Measurements from ENCODE around the gene IFT43. TPM values are rescaled to one million over a fixed set of nuclear protein-coding genes. Genes with fewer than 3 reads are reported as not detected.
A peak's percentile ranks its signal among the peaks of the same experiment; 100 is the strongest.

The IFT43 gene
- polyA plus RNA-seq, 3 donors, result 46.2 to 49.4 (median 48.7) TPM

DNA sequence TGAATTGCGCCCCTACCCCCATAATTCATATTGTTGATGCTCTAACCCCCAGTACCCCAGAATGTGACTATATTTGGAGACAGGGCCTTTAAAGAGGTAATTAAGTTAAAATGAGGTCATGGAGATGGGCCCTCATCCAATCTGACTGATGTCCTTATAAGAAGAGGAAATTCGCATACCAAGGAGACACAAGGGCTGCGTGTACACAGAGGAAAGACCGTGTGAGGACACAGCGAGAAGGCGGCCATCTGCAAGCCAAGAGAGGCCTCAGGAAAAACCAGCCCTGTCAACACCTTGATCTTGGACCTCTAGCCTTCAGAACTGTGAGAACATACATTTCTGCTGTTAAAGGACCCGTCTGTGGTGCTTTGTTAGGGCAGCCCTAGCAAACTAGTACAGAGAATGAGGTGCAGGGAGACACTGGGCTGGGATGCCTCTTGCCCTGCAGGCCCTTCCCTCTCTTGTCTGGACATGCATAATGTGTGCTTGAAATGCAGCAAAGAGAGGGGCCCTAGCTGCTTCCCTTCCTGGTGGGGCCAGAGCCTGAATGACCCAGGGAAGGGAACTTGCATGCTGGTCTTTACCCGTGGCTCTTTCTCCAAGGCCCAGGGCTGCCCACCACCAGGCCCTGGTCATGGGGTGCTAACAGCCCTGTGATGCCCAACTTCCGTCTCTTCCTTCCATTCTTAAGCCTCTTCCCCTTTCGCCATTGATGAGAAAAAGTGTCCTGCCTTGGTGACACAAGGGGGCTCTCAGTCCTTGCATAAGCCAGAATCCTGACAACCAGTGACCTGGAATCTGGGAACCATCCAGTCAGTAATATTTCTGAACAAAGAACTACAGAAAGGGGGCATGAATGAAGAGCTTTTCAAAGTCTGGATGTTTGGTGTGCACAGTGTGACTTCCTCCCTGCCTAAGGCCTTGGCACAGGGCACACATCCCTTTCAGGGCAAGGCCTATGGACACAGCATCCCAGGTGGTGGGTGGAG lies 116.1 kb downstream of the IFT43 start:
- no peak for DNase-seq (ENCODE audit: low read depth in 3 of 3, low spot score in 2 of 3)

DNA sequence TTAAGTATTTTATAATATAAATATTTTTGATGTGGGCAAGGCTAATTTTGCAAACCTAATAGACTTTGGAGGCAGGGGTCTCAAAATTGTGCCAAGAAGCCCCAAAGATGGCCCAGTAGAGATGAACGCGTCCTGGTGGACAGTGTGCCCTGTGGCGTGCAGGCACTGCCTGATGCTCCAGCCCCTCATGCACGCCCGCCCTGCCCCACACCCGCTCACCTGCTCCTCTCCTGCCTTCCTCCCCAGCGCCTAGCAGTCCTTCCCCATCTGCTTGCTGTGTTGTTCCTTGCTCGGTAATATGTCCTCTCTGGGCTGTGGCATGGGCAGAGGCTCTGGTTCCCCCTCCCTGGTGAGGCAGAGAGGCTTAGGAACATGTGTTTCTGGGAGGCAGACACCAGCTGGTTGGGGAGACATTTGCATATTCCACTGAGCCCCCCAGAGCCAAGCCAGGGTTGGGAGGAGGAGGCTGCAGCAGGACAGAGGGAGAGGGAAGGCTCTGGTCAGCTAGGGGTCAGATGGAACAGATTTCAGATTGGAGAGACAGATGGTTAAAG lies 119.3 kb downstream of the IFT43 start:
- DNase-seq (ENCODE audit: low read depth in 3 of 3, low spot score in 2 of 3), result no peak

DNA sequence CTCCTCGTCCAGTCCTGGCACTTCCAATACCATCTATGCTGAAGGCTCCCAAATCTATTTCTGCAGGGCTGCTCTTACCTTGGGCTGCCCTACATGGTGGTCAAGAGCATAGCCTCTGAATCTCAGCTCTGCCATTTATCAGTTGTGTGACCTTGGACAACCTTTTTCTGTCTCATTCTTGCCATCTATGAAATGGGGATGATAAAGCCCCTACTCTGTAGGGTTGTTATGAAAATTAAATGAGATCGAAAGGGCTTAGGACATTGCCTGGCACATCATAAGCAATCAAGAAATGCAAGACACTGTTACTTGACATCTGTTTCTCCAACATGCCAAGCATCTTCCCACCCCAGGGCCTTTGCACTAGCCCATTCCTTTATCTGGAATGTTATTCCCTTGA lies 120.6 kb downstream of the IFT43 start:
- no peak for DNase-seq (ENCODE audit: low read depth in 3 of 3, low spot score in 2 of 3)

DNA sequence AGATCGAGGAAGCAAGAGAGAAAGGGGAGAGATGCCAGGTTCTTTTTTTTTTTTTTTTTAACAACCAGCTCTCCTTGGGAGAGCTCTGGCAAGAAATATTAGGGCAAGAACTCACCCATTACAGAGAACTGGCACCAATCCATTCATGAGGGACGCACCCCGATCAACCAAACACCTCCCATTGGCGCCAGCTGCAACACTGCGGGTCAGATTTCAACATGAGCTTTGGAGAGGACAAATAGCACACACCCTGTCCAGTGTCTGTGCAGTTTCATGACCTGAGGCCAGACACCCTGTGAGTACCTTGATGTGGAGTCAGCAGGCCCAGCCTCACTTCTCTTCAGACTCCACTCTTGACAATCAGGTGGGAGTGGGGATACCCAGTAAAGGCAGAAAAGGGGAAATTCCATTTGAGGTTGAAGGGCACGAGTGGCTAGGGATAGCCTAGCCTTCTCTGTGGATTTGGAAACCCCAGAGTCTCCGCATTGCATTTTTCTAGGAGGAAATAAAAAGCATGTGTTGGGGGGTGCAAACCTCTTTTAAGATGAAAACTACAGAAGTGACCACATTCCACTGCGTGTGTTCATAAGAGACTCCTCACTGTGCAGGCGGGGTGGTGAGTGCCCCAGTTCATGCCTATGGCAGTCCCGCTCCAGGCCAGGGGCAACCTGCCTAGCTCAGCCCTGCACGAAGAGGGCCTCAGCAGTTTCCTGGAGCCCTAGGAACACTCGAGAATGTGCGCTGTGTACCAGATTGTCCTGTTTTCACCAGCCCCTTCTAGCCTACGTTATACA lies 123.7 kb downstream of the IFT43 start:
- DNase-seq (ENCODE audit: low read depth in 3 of 3, low spot score in 2 of 3), result no peak

DNA sequence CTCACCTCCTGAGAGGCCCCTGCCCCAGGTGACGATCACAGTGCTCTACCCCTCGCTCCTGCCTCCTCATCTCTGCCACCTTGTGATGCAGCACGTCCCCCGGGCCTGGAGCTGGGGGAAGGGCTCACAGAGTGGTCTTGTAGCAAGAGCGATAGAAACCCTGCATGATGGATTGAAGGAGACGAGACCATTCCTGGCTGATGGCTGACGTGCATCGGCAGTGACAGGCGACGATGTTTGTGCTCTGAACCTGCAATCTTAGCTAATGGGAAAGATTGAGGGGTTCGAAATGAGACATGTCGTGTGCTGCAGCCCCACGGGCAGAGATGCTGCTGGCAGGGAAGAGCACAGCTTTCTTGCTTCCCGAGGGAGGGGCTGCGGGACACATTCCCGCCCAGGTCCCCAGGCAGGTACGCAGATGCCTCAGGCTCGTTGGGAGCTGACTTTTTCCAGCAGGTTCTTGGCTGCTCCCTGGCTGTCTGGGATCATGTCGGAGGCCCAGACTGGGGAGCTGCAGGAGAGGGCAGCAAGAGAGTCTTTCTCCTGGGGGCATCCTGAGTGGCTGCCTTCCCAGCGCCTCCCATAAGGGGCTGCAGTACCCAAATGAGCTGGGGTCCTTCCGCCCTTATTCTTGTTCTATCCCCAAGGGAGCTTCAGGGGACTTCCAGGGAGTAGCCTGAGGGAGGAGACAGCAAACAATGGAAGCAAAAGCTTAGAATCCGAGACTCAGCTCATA lies 127.5 kb downstream of the IFT43 start:
- DNase-seq (ENCODE audit: low read depth in 3 of 3, low spot score in 2 of 3), result no peak

DNA sequence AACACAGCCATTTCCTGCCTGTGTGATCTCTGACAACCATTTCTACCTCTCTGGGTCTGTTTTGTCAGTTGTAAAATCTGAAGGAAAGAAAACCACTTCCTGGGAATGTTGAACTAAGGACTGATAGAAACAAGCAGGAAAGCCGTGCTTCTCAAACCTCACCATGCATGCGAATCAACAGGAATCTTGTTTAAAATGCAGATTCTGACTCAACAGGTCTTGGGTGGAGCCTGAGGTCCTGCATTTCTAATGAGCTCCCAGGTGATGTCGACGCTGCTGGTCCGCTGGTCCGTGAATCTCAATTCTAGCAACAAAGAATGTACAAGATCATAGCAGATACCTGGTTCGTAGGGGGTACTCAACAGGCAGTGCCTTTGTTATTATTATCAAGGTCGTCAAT lies 128.1 kb downstream of the IFT43 start:
- DNase-seq (ENCODE audit: low read depth in 3 of 3, low spot score in 2 of 3), result no peak

DNA sequence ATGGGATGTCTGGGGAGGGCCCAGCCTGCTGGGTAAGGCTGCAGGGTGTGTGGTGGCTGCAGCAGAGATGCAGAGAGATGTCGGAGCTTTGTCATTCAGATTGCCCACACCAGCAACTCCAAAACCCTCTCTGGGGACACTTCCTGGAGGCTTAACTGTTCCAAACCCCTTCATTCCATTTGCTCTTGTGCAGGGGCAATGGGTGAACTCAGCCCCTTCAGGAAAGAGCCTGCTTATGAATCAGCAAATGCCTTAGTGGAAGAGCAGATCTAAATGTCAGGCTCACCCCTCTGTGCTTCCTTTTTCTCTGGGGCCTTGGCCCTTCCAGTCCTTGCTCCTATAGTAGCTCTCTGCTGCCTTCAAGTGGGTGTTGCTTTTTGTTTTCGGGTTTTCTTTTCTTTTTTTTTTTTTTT lies 129.5 kb downstream of the IFT43 start:
- no peak for DNase-seq (ENCODE audit: low read depth in 3 of 3, low spot score in 2 of 3)

DNA sequence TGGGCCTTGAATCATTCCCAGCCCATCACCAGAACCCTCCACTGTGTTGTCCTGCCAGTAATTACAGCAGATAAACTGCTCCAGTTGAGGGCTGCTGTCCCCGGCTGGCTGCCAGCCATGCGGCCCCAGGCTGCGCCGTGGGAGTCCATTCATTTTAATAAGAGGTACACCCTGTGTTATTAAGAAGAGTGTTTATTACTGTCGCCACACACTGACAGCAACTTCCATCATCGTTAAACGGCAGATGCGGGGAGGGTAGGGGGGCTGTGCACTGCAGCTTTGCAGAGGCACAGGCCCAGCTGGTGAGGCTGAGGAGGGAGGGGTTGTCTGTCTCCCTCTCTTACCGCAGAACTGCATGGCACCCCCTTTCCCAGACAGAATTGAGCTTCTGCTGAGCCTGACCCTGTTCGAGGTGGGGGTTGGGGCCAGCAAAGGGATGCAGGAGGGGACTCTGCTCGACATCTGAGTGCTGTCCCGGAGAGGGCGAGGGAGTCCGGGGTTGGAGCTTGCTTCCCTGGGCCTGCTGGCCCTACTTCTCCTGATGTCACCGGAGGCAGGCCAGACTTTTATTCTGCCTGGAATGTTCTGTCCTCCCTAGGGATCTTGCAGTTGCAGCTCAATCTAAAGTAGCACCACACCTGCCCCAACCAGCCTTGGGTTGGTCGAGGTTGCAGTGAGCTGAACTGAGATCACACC lies 132.4 kb downstream of the IFT43 start:
- DNase-seq (ENCODE audit: low read depth in 3 of 3, low spot score in 2 of 3), result no peak

DNA sequence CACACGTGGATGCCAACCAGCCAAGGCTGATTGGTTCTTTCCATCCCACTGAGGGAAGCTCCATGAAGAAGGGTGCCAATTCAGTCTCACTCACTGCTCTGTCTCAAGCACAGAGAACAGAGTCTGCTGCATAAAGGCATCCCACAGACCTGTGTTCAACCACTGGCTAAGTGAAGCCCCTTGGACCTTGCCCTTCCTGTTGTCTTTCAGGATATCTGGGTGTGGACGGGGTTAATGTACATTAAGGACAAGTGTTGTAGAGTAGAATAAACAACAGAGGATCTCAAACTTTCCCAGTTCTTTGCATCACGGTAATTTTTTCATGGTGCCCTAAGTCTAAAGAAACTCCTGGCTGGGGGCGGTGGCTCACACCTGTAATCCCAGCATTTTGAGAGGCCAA lies 133.0 kb downstream of the IFT43 start:
- DNase-seq (ENCODE audit: low read depth in 3 of 3, low spot score in 2 of 3), result no peak

DNA sequence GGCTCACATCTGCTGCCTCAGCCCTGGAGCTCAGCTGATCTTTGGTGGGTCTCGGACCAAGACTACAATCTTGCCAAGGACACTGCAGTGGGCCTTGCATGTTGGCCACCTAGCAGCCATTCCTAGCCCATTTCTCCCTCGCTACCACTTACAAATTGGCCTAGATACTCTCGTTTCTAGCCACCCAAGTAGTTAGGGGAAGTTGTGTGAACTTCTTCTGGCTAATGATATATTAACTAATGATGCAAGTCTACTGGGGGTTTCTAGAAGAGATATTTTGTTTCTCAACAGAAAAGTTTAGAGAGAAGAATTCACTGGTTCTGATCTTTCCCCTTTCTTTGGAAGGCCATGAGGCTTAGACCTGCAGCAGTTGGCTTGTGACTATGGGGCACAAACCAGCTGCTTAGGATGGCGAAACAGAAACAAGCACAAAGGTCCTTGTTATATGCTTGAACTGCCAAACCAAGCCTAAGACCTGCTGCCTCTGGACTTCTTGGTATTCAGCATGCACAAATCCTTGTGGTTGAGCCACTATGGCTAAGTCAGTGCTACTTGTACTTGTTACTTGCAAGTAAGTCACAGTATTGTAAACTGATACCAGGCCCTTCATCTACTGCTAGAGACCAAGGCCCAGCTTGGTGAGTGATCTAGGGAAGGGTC lies 135.7 kb downstream of the IFT43 start:
- no peak for DNase-seq (ENCODE audit: low read depth in 3 of 3, low spot score in 2 of 3)

DNA sequence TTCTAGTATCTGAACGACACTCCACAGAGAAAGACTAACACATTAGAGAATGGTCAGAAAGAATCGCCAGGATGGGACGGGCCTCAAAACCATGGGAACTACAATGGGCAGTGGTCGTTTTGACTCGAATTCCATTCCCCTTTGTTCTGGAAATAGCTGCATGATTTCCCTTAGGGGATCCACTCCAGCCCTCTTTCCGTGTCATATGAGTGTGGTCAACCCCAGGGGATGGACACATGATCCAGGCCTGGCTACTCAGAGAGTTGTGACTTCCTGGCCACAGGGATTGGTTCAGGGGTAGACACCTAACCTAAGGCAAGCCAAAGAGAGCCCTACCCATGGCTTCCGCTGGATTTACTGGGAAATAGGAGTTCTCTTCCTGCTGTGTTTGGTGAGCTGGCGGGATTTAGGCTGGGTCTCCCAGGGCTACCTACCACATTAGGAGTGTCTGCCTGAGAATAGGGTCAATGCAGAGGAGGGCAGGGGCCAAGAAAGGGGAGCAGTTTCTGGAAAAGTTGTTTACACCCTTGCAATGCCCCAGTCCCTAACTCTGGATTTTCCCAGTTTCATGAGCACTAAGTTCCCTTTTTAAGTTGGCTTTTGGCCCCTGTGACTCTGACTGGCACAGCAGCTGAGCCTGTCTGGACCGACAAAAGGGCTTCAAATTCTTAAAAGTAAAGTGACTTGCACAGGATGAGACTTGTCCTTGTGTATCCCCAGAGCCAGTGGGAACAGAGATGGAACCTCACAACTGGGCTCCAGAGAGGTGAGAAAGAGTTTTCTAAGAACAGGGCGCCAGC lies 138.1 kb downstream of the IFT43 start:
- DNase-seq (ENCODE audit: low read depth in 3 of 3, low spot score in 2 of 3), result no peak

DNA sequence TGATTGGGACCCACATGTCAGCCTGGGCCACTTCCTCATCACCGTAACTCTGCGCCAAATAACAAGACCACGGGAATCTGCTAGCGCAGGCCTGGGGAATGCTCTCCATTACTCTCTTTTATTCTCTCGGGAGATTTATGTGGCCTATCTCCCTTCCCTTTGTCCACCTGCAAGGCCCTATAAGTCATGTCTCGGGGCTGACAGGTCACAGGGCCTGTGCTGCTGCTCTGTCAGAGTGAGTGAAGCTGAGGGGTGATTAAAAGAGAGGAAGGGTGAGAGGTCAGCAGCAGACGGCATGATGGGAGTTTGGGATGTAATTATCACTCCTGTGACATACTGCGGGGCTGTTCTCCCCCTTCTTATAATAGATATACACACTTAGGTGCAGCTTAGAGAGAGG lies 139.9 kb downstream of the IFT43 start:
- no peak for DNase-seq (ENCODE audit: low read depth in 3 of 3, low spot score in 2 of 3)

DNA sequence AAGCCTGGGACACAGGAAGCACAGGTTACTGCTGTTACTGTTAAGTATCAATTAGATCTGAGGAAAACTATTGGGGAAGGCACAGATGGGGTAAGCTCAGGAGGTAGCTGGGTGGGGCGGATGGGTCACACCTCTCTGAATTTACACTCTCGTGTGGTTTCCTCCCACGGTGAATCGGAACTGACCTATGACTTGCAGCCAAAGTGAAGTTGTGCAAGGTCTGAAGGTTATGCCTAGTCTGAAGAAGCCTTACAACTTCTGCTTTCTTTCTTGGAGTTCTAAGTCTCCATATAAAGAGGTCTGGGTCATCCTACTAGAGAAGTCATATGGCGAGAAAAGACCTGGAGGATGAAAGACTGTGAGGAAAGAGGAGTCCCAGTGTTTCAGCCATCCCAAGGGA lies 140.5 kb downstream of the IFT43 start:
- no peak for DNase-seq (ENCODE audit: low read depth in 3 of 3, low spot score in 2 of 3)

DNA sequence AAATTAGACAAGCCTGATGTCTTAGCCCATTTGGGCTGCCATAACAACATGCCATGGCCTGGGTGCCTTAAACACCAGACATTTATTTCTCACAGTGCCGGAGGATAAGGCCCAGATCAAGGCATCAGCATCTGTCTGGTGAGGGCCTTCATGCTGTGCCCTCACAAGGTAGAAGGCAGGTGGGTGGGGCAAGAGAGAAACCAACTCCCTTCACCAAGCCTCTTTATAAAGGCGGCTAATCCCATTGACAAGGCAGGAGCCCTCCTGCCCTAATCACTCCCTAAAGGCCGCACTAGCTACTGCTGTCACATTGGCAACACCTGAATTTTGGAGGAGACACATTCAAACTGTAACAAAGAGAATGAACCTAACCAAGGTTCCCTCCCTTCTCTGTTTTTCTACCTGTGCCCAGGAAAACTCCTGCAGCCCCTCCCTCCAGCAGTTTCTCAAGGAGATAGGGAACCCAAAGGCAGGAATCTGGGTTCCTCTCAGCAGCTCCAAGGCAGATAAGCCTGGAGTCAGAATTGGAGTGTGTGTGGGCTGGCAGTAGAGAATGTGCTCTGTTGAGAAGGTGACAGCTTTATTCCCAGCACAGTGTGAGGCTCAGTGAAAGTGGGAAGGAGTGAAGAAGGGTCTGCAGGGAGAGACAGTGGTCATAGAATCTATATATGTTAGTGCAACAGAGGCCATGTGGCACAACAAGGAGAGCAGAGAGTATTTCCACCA lies 144.5 kb downstream of the IFT43 start:
- no peak for DNase-seq (ENCODE audit: low read depth in 3 of 3, low spot score in 2 of 3)

DNA sequence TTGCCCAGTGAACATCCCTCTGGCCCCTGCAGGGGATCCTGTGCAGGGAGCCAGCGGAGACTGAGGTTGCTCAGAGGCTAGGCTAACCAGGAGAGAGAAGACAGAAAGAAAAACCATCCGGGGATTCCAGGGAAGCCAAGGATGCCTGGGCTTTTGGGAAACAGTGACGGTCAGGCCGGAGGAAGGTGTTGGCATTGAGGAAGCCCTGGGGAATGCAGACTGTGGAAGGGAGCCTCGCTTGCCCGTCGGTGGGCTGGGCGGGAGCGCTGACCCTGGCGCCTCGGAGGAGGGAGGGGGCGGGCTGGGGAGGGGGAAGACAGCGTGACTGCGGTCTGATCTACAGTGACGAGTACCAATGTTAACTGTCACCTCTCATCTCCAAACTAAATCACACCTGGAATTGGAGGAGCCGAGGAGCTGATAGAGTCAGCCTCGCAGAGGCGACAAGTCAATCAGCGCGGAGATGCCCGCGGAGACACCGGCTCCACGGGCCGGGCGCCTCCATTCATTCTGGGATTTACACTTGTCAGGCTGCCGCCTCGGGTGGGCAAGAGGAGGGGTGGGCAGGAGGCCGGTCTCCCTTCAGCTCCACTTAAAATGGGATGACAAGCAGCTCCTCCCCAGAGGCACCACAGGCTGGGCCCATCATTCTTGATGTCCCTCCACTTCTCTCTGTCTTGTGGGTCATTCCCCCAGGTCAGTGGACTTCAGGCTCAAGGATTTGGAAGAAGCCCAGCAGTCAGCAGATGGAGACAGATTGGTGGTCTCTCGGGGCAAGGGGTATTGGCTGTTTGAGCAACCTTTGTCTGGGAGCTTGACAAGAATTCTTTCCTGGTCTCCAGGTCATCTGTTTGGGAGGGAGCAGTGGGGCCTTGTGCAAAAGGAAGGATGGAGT lies 145.8 kb downstream of the IFT43 start:
- no peak for DNase-seq (ENCODE audit: low read depth in 3 of 3, low spot score in 2 of 3)

DNA sequence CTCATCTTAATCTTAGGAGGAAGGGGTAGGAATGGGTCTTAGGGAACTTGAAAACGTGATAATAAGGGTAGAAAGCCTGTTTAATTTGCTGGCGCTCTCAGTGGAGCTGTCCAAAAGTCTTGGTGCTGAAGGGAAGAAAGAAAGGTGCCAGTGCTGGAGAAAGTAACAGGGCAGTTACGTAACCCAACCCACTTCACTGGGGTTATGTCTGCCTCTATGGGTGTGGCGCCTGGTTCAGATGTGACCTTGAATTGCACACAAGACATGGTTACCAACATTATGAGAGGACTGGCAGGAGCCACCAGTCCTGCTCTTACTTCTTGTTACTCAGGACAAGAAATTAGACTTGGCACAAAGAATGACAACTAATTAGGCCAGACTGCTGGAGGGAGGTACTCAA lies 147.5 kb downstream of the IFT43 start:
- peak in 2 of 3 donors; percentile 41 to 59 for DNase-seq (ENCODE audit: low read depth in 3 of 3, low spot score in 2 of 3)
